H9 (cell line): Measurements from ENCODE around the gene GRWD1. TPM values are rescaled to one million over a fixed set of nuclear protein-coding genes. Genes with fewer than 3 reads are reported as not detected.
A peak's percentile ranks its signal among the peaks of the same experiment; 100 is the strongest.

ENCODE experiments used
- DNase-seq: peaks from one replicate; pipeline ENCODE4 v3.0.0-alpha.2; 2017
- H2AFZ ChIP-seq: one replicate; pipeline ENCODE4 v1.6.1; 2013; ENCODE audit warnings: mild to moderate bottlenecking, low read length, control low read depth, moderate library complexity
- H2AK5ac ChIP-seq: 2 replicates; pipeline ENCODE4 v1.6.1; 2013; ENCODE audit warnings: low read length, control low read depth, mixed read lengths; ENCODE audit not compliant: insufficient read length
- H2BK120ac ChIP-seq: one replicate; pipeline ENCODE4 v1.6.1; 2013; ENCODE audit warnings: low read depth, mild to moderate bottlenecking, low read length, control low read depth, inconsistent platforms; ENCODE audit not compliant: poor library complexity, severe bottlenecking
- H2BK12ac ChIP-seq: 2 replicates; pipeline ENCODE4 v1.6.1; 2013; ENCODE audit warnings: low read length, control low read depth, mixed read lengths, low read depth; ENCODE audit not compliant: insufficient read length
- H2BK15ac ChIP-seq: 2 replicates; pipeline ENCODE4 v1.6.1; 2013; ENCODE audit warnings: low read depth, low read length, control low read depth
- H2BK20ac ChIP-seq: one replicate; pipeline ENCODE4 v1.6.1; 2013; ENCODE audit warnings: low read depth, mild to moderate bottlenecking, low read length, control low read depth, inconsistent platforms; ENCODE audit not compliant: poor library complexity, severe bottlenecking
- H2BK5ac ChIP-seq: 2 replicates; pipeline ENCODE4 v1.6.1; 2013; ENCODE audit warnings: low read length, control low read depth, mixed read lengths; ENCODE audit not compliant: insufficient read length
- H3K14ac ChIP-seq: 2 replicates; pipeline ENCODE4 v1.6.1; 2013; ENCODE audit warnings: low read length, control low read depth; ENCODE audit not compliant: insufficient read depth
- H3K18ac ChIP-seq: 2 replicates; pipeline ENCODE4 v1.6.1; 2013; ENCODE audit warnings: low read depth, mild to moderate bottlenecking, mixed read lengths, low read length, control low read depth; ENCODE audit not compliant: insufficient read length
- H3K23ac ChIP-seq: 2 replicates; pipeline ENCODE4 v1.6.1; 2013; ENCODE audit warnings: low read length, control low read depth, mixed read lengths, low read depth; ENCODE audit not compliant: insufficient read length
- H3K23me2 ChIP-seq: 2 replicates; pipeline ENCODE4 v1.6.1; 2013; ENCODE audit warnings: low read depth, mild to moderate bottlenecking, mixed read lengths, low read length, control low read depth; ENCODE audit not compliant: insufficient read length, poor library complexity, severe bottlenecking
- H3K27ac ChIP-seq: 2 replicates; pipeline ENCODE4 v1.5.1; 2013; ENCODE audit warnings: low read length, control low read depth, mixed read lengths, low read depth; ENCODE audit not compliant: insufficient read length
- H3K27me3 ChIP-seq: 2 replicates; pipeline ENCODE4 v1.6.1; 2013; ENCODE audit warnings: low read length, control low read depth, inconsistent platforms; ENCODE audit not compliant: insufficient read depth
- H3K4ac ChIP-seq: 2 replicates; pipeline ENCODE4 v1.6.1; 2013; ENCODE audit warnings: low read depth, mild to moderate bottlenecking, control low read depth, inconsistent platforms, low read length, moderate library complexity
- H3K4me1 ChIP-seq: 2 replicates; pipeline ENCODE4 v1.6.1; 2013; ENCODE audit warnings: low read length, control low read depth, inconsistent platforms; ENCODE audit not compliant: insufficient read depth
- H3K4me2 ChIP-seq: 2 replicates; pipeline ENCODE4 v1.6.1; 2013; ENCODE audit warnings: low read length, control low read depth, mixed read lengths; ENCODE audit not compliant: insufficient read length, insufficient read depth
- H3K56ac ChIP-seq: 2 replicates; pipeline ENCODE4 v1.6.1; 2013; ENCODE audit warnings: low read depth, mild to moderate bottlenecking, mixed read lengths, low read length, control low read depth; ENCODE audit not compliant: insufficient read length
- H3K79me1 ChIP-seq: 2 replicates; pipeline ENCODE4 v1.6.1; 2013; ENCODE audit warnings: low read depth, mild to moderate bottlenecking, moderate library complexity, low read length, control low read depth, inconsistent platforms; ENCODE audit not compliant: insufficient read depth, poor library complexity, severe bottlenecking
- H3K79me2 ChIP-seq: 2 replicates; pipeline ENCODE4 v1.6.1; 2013; ENCODE audit warnings: low read length, control low read depth, inconsistent platforms; ENCODE audit not compliant: insufficient read depth
- H3K9ac ChIP-seq: 2 replicates; pipeline ENCODE4 v1.6.1; 2013; ENCODE audit warnings: low read length, control low read depth, mixed read lengths; ENCODE audit not compliant: insufficient read length; ENCODE audit errors: extremely low read depth
- H3K9me3 ChIP-seq: one replicate; pipeline ENCODE4 v1.6.1; 2013; ENCODE audit warnings: low read depth, low read length, inconsistent platforms; ENCODE audit not compliant: control insufficient read depth
- H3T11ph ChIP-seq: one replicate; pipeline ENCODE4 v1.6.1; 2013; ENCODE audit warnings: mild to moderate bottlenecking, low read length, control low read depth, inconsistent platforms
- H4K20me1 ChIP-seq: one replicate; pipeline ENCODE4 v1.6.1; 2013; ENCODE audit not compliant: control insufficient read depth, insufficient read length, insufficient read depth
- H4K5ac ChIP-seq: 2 replicates; pipeline ENCODE4 v1.6.1; 2013; ENCODE audit warnings: low read depth, mild to moderate bottlenecking, mixed read lengths, low read length, control low read depth; ENCODE audit not compliant: insufficient read length
- H4K8ac ChIP-seq: replicated peaks from 2 replicates; pipeline ENCODE4 v1.6.1; 2013; ENCODE audit warnings: low read length, control low read depth, mixed read lengths, low read depth; ENCODE audit not compliant: insufficient read length
- H4K91ac ChIP-seq: 2 replicates; pipeline ENCODE4 v1.6.1; 2013; ENCODE audit warnings: low read depth, mild to moderate bottlenecking, moderate library complexity, mixed read lengths, low read length, control low read depth; ENCODE audit not compliant: insufficient read length
- H3K27ac Mint-ChIP-seq, 3 experiments: 2 replicates in 2 of 3; 3 replicates in 1 of 3; pipeline ENCODE4 v1.8.0; 2020 to 2021; ENCODE audit warnings: mixed read lengths in 3 of 3, mild to moderate bottlenecking in 1 of 3, moderate library complexity in 1 of 3
- H3K27me3 Mint-ChIP-seq: 2 replicates; pipeline ENCODE4 v1.8.0; 2021; ENCODE audit warnings: low read depth, mild to moderate bottlenecking, moderate library complexity, mixed read lengths
- H3K36me3 Mint-ChIP-seq, 3 experiments: 2 replicates in 2 of 3; 3 replicates in 1 of 3; pipeline ENCODE4 v1.8.0; 2020 to 2021; ENCODE audit warnings: low read depth in 3 of 3, mixed read lengths in 3 of 3; ENCODE audit not compliant: insufficient read depth in 1 of 3
- H3K4me1 Mint-ChIP-seq, 2 experiments: 2 replicates each; pipeline ENCODE4 v1.8.0; 2020; ENCODE audit warnings: mixed read lengths in 2 of 2
- H3K4me3 Mint-ChIP-seq, 2 experiments: 2 replicates in 1 of 2; 3 replicates in 1 of 2; pipeline ENCODE4 v1.8.0; 2020 to 2021; ENCODE audit warnings: mild to moderate bottlenecking in 2 of 2, mixed read lengths in 2 of 2, moderate library complexity in 1 of 2
- H3K9me3 Mint-ChIP-seq, 2 experiments: 2 replicates in 1 of 2; 3 replicates in 1 of 2; pipeline ENCODE4 v1.8.0; 2020; ENCODE audit warnings: mild to moderate bottlenecking in 2 of 2, mixed read lengths in 2 of 2, moderate library complexity in 1 of 2
- CTCF ChIP-seq: fragments of 200-600 bp; sonication (generic); conservative IDR thresholded peaks from 3 replicates; pipeline ENCODE4 v1.8.0; 2021; ENCODE audit warnings: antibody characterized with exemption, mild to moderate bottlenecking
- WGBS: extraction: QIAGEN DNeasy Blood & Tissue Kit; methylation state at CpG from one replicate; pipeline ENCODE4 v1.1.7; 2013; ENCODE audit warnings: missing lambda C conversion rate, low lambda C conversion rate, mixed read lengths; ENCODE audit not compliant: insufficient read length; ENCODE audit errors: extremely low coverage; 5-methylcytosine and 5-hydroxymethylcytosine counted together
- long read RNA-seq: library from polyadenylated mRNA; unstranded; transcript quantifications from one replicate; pipeline ENCODE4 v2.0.0, GENCODE V29; 2020
- total RNA-seq: library from RNA; stranded (reverse); gene quantifications from 2 replicates; pipeline ENCODE4 v1.2.1, GENCODE V29; 2021

The GRWD1 gene
- total RNA-seq: 92.0 and 94.6 TPM in 2 replicates
- long read RNA-seq, full-length matches to known transcripts: 1,513 of 1,545 reads
- long read RNA-seq, partial matches to known transcripts: 13 of 1,545 reads
- long read RNA-seq, other reads (novel, unspliced or antisense): 19 of 1,545 reads

DNA sequence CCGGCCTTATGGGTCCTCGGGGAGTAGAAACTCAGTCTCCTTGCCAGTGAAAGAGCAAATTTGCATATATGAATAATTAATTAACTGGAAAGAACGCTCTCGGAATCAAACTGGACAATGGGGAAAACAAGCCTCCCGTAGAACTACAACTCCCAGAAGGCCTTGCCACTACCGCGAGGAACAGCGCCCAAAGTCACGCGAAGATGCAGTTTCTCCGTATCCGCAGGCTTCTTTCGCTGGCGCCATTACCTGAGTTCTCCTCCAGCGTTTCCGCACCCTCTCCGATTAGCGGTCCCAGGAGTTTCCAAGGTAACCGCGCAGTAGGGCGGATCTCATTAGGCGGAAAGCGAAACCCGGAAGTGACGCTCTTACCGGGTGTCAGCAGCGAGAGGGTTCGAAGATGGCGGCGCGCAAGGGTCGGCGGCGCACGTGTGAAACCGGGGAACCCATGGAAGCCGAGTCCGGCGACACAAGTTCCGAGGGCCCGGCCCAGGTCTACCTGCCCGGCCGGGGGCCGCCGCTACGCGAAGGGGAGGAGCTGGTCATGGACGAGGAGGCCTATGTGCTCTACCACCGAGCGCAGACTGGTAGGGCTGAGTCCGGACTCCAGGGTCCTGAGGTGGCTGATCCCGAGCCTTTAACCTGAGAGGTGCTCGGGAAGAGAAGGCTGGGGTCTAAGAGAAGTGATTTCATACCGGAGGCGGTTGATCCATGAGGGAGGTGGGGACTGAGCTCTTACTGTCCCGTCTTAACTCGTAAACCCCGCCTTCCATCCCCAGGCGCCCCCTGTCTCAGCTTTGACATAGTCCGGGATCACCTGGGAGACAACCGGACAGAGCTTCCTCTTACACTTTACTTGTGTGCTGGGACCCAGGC lies at the start of gene GRWD1:
GRWD1 (plus strand) TSS at position 378 of the 876 bp plus-strand sequence; CDS start at position 401, 23 bp downstream.
- peaks cover 29 to 53% (median 39%) of the 10 kb centered on the region in 3 experiments for H3K36me3 Mint-ChIP-seq
- H3K4ac ChIP-seq: no peak within 1 kb of the TSS
- H3K27me3 ChIP-seq: no peaks in the 10 kb centered on the region
- H2BK5ac ChIP-seq: no peak within 1 kb of the TSS
- no peak within 1 kb of the TSS for H3T11ph ChIP-seq
- no CpG with 5 or more reads among the region's 61 CpGs for WGBS
- no peak within 1 kb of the TSS for H4K5ac ChIP-seq
- TF ChIP-seq CTCF: peak; percentile 30; the same call in 2 of the 3 replicates
- H3K9ac ChIP-seq: peak within 1 kb of the TSS; percentile 87
- peak within 1 kb of the TSS; percentile 22 for H3K27ac ChIP-seq
- peaks cover 2% of the 10 kb centered on the region; the same call in 1 of the 2 replicates for H3K4me1 ChIP-seq
- peak within 1 kb of the TSS; percentile 82 for H3K18ac ChIP-seq
- H2BK15ac ChIP-seq: no peak within 1 kb of the TSS
- H2BK20ac ChIP-seq: no peak within 1 kb of the TSS
- H2AFZ ChIP-seq: no peak within 1 kb of the TSS
- H4K8ac ChIP-seq: no peak within 1 kb of the TSS
- peak within 1 kb of the TSS; percentile 90 to 99 (median 97) for H3K27ac Mint-ChIP-seq
- peak within 1 kb of the TSS; percentile 85 for H3K4me2 ChIP-seq
- H3K9me3 Mint-ChIP-seq: no peaks in the 10 kb centered on the region; a peak in 1 of 5 replicates
- H3K56ac ChIP-seq: no peak within 1 kb of the TSS
- no peak within 1 kb of the TSS for H2BK12ac ChIP-seq
- H3K79me1 ChIP-seq: peaks cover 3% of the 10 kb centered on the region
- 0 out of 2 replicates have a peak, but pooled peaks cover 2% of the 10 kb centered on the region for H3K79me2 ChIP-seq
- no peak within 1 kb of the TSS for H2AK5ac ChIP-seq
- H3K14ac ChIP-seq: peak within 1 kb of the TSS; percentile 85
- H2BK120ac ChIP-seq: no peak within 1 kb of the TSS
- DNase-seq: peak; percentile 95
- H3K23me2 ChIP-seq: peaks cover 8% of the 10 kb centered on the region
- no peaks in the 10 kb centered on the region for H3K9me3 ChIP-seq
- H4K91ac ChIP-seq: no peak within 1 kb of the TSS
- H3K27me3 Mint-ChIP-seq: no peaks in the 10 kb centered on the region
- no peaks in the 10 kb centered on the region for H4K20me1 ChIP-seq
- peak within 1 kb of the TSS; percentile 89 to 95 for H3K4me3 Mint-ChIP-seq
- H3K4me1 Mint-ChIP-seq: peaks cover 13 to 17% of the 10 kb centered on the region in 2 experiments
- no peak within 1 kb of the TSS for H3K23ac ChIP-seq
